Measurements from ENCODE around the gene PLA2R1.

The PLA2R1 gene

GRCh38 chr2:159982842-159983785 is 79.3 kb downstream of the PLA2R1 start:
- no peak for TF ChIP-seq EZH2phosphoT487 (conservative IDR thresholded peaks at IDR 0.05; ENCODE audit: low read length)
- TF ChIP-seq, protein P1, sequence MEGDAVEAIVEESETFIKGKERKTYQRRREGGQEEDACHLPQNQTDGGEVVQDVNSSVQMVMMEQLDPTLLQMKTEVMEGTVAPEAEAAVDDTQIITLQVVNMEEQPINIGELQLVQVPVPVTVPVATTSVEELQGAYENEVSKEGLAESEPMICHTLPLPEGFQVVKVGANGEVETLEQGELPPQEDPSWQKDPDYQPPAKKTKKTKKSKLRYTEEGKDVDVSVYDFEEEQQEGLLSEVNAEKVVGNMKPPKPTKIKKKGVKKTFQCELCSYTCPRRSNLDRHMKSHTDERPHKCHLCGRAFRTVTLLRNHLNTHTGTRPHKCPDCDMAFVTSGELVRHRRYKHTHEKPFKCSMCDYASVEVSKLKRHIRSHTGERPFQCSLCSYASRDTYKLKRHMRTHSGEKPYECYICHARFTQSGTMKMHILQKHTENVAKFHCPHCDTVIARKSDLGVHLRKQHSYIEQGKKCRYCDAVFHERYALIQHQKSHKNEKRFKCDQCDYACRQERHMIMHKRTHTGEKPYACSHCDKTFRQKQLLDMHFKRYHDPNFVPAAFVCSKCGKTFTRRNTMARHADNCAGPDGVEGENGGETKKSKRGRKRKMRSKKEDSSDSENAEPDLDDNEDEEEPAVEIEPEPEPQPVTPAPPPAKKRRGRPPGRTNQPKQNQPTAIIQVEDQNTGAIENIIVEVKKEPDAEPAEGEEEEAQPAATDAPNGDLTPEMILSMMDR (IDR thresholded peaks at IDR 0.05; ENCODE audit: insufficient read depth, low read length, poor library complexity, severe bottlenecking), result no peak
- no peak overlapping the region for H3K27ac ChIP-seq (ENCODE audit: low read depth, low read length)
- no peaks in the 10 kb centered on the region for H3K36me3 ChIP-seq (ENCODE audit: low read length)
- H3K9me2 ChIP-seq (replicated peaks; ENCODE audit: insufficient read depth, low read length), result no peaks in the 10 kb centered on the region
- no peaks in the 10 kb centered on the region for H3K27me3 ChIP-seq (ENCODE audit: low read length)
- no peak overlapping the region for H3K9ac ChIP-seq (ENCODE audit: low read length)
- no peaks in the 10 kb centered on the region for H3K9me3 ChIP-seq (ENCODE audit: insufficient read depth, low read length)
- H3F3A ChIP-seq (ENCODE audit: insufficient read depth), result no peaks in the 10 kb centered on the region
- H4K20me1 ChIP-seq (ENCODE audit: low read depth, low read length), result no peaks in the 10 kb centered on the region
- H3K79me2 ChIP-seq (ENCODE audit: insufficient read depth, low read length), result no peaks in the 10 kb centered on the region
- H3K4me2 ChIP-seq (ENCODE audit: low read depth, low read length, poor library complexity, severe bottlenecking), result no peak overlapping the region
- no peak overlapping the region for H2AFZ ChIP-seq (ENCODE audit: low read depth, low read length, severe bottlenecking)
- H3K4me3 ChIP-seq (ENCODE audit: insufficient read depth, low read length, poor library complexity, severe bottlenecking), result no peak overlapping the region

DNA sequence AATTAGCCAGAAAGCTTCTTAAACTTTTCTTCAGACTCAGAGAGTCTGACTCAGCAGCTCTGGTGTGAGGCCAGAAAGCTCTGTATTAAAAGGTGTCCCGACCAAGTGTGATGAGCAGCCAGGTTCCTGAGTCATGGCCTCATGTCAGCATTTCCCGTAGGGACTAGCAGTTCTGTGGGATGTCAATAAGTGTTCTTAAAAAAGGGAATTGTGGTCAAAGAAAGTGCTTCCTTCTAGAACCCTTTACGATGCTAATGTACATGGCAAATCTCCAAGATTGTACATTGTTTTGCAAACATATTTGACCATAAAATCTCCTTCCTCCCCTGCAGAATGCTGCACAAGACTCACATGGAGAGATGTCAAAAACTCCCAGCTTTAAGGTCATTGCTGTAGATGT is 80.1 kb downstream of the PLA2R1 start:
- H3K36me3 ChIP-seq (ENCODE audit: low read length), result no peaks in the 10 kb centered on the region
- no peak overlapping the region for H3K27ac ChIP-seq (ENCODE audit: low read depth, low read length)
- no peaks in the 10 kb centered on the region for H3K9me2 ChIP-seq (replicated peaks; ENCODE audit: insufficient read depth, low read length)
- no peak overlapping the region for H2AFZ ChIP-seq (ENCODE audit: low read depth, low read length, severe bottlenecking)
- H3K27me3 ChIP-seq (ENCODE audit: low read length), result no peaks in the 10 kb centered on the region
- H3K79me2 ChIP-seq (ENCODE audit: insufficient read depth, low read length), result no peaks in the 10 kb centered on the region
- no peak overlapping the region for H3K9ac ChIP-seq (ENCODE audit: low read length)
- H3K4me3 ChIP-seq (ENCODE audit: insufficient read depth, low read length, poor library complexity, severe bottlenecking), result no peak overlapping the region
- no peaks in the 10 kb centered on the region for H4K20me1 ChIP-seq (ENCODE audit: low read depth, low read length)
- TF ChIP-seq, protein P1 (IDR thresholded peaks at IDR 0.05; ENCODE audit: insufficient read depth, low read length, poor library complexity, severe bottlenecking), result no peak
- TF ChIP-seq EZH2phosphoT487 (conservative IDR thresholded peaks at IDR 0.05; ENCODE audit: low read length), result no peak
- H3K9me3 ChIP-seq (ENCODE audit: insufficient read depth, low read length), result no peaks in the 10 kb centered on the region
- H3F3A ChIP-seq (ENCODE audit: insufficient read depth), result no peaks in the 10 kb centered on the region
- no peak overlapping the region for H3K4me2 ChIP-seq (ENCODE audit: low read depth, low read length, poor library complexity, severe bottlenecking)

DNA sequence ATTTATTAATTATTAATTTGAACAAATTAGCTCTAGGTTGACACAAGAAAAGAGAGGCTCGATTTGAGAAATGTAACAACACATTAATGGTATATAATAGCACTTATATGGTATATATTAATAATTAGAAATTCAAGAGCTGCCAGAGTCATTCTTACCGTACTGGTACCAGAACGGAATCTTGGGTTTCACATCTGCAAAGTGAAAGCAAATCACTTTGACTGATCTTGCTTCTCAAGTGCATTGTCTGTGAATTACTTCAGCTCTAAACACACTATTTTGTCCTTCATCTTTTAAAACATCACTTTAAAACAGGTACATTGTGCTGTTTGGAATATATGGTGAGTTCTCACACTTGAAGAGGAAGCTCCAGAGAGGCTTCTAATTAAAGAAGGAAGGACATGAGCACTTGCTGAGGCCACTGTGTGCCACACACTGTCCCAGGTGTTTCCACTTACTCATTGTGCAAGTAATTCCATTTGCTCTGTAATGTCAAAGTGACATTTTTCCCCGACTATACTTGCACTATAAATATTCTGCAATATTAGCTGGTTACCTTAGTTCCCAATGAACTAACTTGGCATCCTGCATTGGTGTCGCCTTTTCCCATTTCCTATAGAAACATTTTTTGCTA is 85.8 kb downstream of the PLA2R1 start:
- Histone ChIP-seq H3K27me3 (ENCODE audit: low read length) (no peaks in the 10 kb centered on the region), H3K79me2 (ENCODE audit: insufficient read depth, low read length) (no peaks in the 10 kb centered on the region), H4K20me1 (ENCODE audit: low read depth, low read length) (no peaks in the 10 kb centered on the region), H3K9me3 (ENCODE audit: insufficient read depth, low read length) (no peaks in the 10 kb centered on the region), H3K9ac (ENCODE audit: low read length) (no peak overlapping the region), H3K36me3 (ENCODE audit: low read length) (no peaks in the 10 kb centered on the region), H3K4me2 (ENCODE audit: low read depth, low read length, poor library complexity, severe bottlenecking) (no peak overlapping the region), H2AFZ (ENCODE audit: low read depth, low read length, severe bottlenecking) (no peak overlapping the region), H3F3A (ENCODE audit: insufficient read depth) (no peaks in the 10 kb centered on the region), H3K4me3 (ENCODE audit: insufficient read depth, low read length, poor library complexity, severe bottlenecking) (no peak overlapping the region), H3K9me2 (replicated peaks; ENCODE audit: insufficient read depth, low read length) (no peaks in the 10 kb centered on the region), H3K27ac (ENCODE audit: low read depth, low read length) (no peak overlapping the region)
- no peak for TF ChIP-seq EZH2phosphoT487 (conservative IDR thresholded peaks at IDR 0.05; ENCODE audit: low read length)
- TF ChIP-seq, protein P1 (IDR thresholded peaks at IDR 0.05; ENCODE audit: insufficient read depth, low read length, poor library complexity, severe bottlenecking), result no peak
